Measurements from ENCODE around the gene IL31. TPM values are rescaled to one million over a fixed set of nuclear protein-coding genes. Genes with fewer than 3 reads are reported as not detected.

IL31 gene
- total RNA-seq (not detected), polyA plus RNA-seq (ENCODE audit: insufficient read length in 6 of 6) (not detected)
- long read RNA-seq, donor 1, result 0 reads
- long read RNA-seq, donor 2, result 0 reads
- long read RNA-seq, donor 3, result 0 reads
- long read RNA-seq, donor 4, result 0 reads
- long read RNA-seq, donor 5, result 0 reads
- long read RNA-seq, donor 6, result 0 reads
- long read RNA-seq, donor 7, result 0 reads
- long read RNA-seq, donor 8, result 0 reads
- long read RNA-seq, donor 9, result 0 reads
- long read RNA-seq, donor 10, result 0 reads
- long read RNA-seq, donor 11, result 0 reads
- long read RNA-seq, donor 12, result 0 reads

GRCh38 chr12:122174155-122174845 is at the start of gene IL31:
Gene IL31, minus strand, starts transcription at chr12:122174221. Its CDS starts 49 bp downstream, at chr12:122174172.
- peaks cover 0 to 9% of the 10 kb centered on the region in 2 donors for H3K27me3 ChIP-seq
- H3K36me3 ChIP-seq, result no peaks in the 10 kb centered on the region
- TF ChIP-seq CTCF (IDR thresholded peaks at IDR 0.05), result no peak
- no peaks in the 10 kb centered on the region for H3K4me1 ChIP-seq
- intact Hi-C loops (cut with DNase I), result no loop called here
- ATAC-seq (no peak), DNase-seq (no peak)
- no peak within 1 kb of the TSS for H3K4me3 ChIP-seq
- no peak within 1 kb of the TSS for H3K27ac ChIP-seq
- no peaks in the 10 kb centered on the region for H3K9me3 ChIP-seq

DNA sequence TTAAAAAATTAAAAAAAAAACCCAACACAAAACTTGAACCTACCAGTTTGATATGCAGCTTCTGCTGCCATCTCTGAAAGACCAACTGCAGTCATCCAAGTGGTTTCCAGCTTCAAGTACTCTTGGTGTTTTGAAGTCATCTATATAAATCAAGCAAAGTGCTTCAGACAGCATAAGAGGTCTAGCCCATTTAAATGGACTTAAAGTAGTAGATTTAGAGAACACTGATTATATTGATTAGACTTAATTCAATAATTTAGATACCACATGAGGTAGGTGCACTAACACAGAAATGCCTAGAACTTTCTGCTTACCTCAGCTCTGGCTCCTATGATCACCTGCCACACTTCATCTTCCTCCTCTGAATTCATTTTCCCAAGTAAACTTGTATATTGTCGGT is 42.4 kb upstream of the IL31 start:
- intact Hi-C loops (cut with DNase I), result no loop called here

DNA sequence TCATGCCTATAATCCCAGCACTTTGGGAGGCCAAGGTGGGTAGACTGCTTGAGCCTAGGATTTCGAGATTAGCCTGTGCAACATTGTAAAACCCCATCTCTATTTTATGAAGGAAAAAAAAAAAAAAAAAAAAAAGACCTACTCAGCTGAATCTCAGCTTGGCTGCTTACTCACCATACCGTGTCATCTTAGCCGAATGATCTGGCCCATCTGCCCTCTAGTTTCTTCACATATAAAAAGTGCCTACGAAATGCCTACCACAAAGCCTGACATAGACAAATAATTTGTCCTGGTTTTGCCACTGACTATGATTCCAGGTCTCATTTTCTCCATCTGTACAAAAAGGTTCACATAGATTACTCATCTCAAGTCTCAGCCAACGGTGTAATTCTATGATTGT is 41.8 kb upstream of the IL31 start:
- TF ChIP-seq CTCF (IDR thresholded peaks at IDR 0.05), result no peak
- no peaks in the 10 kb centered on the region for H3K4me1 ChIP-seq
- no peaks in the 10 kb centered on the region for H3K27me3 ChIP-seq
- ATAC-seq (no peak), DNase-seq (no peak)
- H3K36me3 ChIP-seq, result peaks cover 5 to 100% of the 10 kb centered on the region in 2 donors
- intact Hi-C loops (cut with DNase I), result no loop called here
- H3K27ac ChIP-seq, result no peak overlapping the region
- H3K4me3 ChIP-seq, result no peak overlapping the region
- H3K9me3 ChIP-seq, result no peaks in the 10 kb centered on the region

More for the DNA sequence above, 42.4 kb upstream of the IL31 start:
- no peaks in the 10 kb centered on the region for H3K4me1 ChIP-seq
- ATAC-seq (no peak), DNase-seq (no peak)
- no peaks in the 10 kb centered on the region for H3K27me3 ChIP-seq
- no peak overlapping the region for H3K27ac ChIP-seq
- no peaks in the 10 kb centered on the region for H3K9me3 ChIP-seq
- no peak overlapping the region for H3K4me3 ChIP-seq
- peaks cover 5 to 100% of the 10 kb centered on the region in 2 donors for H3K36me3 ChIP-seq
- TF ChIP-seq CTCF (IDR thresholded peaks at IDR 0.05), result no peak

DNA sequence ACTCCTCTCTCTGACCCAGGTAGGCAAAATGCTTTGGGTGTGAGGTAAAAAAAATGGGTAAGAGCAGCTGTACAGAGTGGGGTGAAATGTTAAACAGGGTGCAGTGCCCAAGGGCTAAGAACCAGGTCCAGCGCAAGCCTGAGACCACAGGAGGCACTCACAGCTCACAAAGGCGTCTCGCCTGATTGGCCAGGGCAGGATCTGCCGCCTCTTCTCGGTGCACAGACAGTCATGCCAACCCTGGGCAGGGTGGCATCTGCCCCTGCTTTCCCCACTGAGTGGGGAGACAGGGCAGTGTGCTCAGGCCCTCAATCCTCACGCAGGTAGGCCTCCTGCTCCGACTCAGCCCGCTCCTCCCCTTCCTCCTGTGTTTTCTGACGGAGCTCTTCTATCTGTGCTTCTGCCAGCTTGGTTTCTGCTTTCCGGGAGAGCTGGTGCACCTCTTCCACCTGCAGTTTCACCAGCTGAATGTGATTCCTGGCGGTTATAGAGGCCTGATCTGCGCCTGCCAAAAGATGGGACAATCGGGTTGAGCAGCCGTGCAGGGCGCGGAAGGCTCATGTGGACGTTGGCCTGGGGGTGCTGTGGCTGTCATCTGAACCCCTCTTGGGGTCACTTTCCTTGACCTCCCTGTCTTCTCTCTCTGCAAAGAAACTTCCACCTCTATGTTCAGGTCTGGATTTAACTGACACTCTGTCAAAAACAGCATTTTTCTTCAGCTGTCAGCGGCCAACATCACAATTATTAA is 34.2 kb upstream of the IL31 start:
- Histone ChIP-seq H3K36me3 (peaks cover 0 to 68% of the 10 kb centered on the region in 2 donors), H3K4me3 (no peak overlapping the region), H3K4me1 (peaks cover 0 to 13% of the 10 kb centered on the region in 2 donors), H3K9me3 (no peaks in the 10 kb centered on the region), H3K27ac (no peak overlapping the region), H3K27me3 (peaks cover 15 to 34% of the 10 kb centered on the region in 2 donors)
- intact Hi-C loops (cut with DNase I), result no loop called here
- TF ChIP-seq CTCF (IDR thresholded peaks at IDR 0.05), result no peak
- ATAC-seq, result no peak
- no peak for DNase-seq

DNA sequence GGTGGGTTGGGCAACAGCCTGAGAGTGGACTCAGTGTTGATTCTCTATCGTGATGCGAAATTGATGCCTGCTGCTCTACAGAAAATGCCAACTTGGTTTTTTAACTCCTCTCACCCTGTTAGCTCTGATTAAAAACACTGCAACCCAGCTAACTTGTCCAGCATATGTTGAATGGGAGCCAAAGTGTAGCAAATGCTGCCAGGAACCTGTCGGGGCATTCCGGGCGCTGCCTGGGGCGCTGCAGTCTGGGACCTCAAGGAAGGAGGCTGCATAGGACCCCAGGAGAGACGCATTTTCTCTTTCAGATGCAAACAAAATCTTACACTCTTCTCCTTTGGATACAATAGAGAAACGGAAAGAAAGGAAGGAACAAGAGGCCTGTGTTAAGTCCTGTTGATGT is 33.4 kb upstream of the IL31 start:
- no peak overlapping the region for H3K27ac ChIP-seq
- H3K4me1 ChIP-seq, result peaks cover 0 to 17% of the 10 kb centered on the region in 2 donors
- H3K4me3 ChIP-seq, result no peak overlapping the region
- peaks cover 0 to 59% of the 10 kb centered on the region in 2 donors for H3K36me3 ChIP-seq
- TF ChIP-seq CTCF (IDR thresholded peaks at IDR 0.05), result no peak
- DNase-seq, result no peak
- ATAC-seq, result no peak
- H3K9me3 ChIP-seq, result no peaks in the 10 kb centered on the region
- intact Hi-C loops (cut with DNase I), result no loop called here
- peaks cover 22 to 43% of the 10 kb centered on the region in 2 donors for H3K27me3 ChIP-seq

Data from left lung (tissue), 14 donors.